GM21447 (cell line): Measurements from ENCODE around the gene DNAH12.
A peak's percentile ranks its signal among the peaks of the same experiment; 100 is the strongest.
"Not testable (repeated sequence)": the region's sequence is repeated elsewhere in the genome, so short reads cannot be mapped to it uniquely, and the experiment has no call there.

Experiments
- ATAC-seq: cut with Tn5 transposase; IDR thresholded peaks from one replicate; pipeline ENCODE4 v1.9.1; 2021; ENCODE audit not compliant: unreplicated experiment

DNAH12 gene

GRCh38 chr3:57423335-57423734 is 120.8 kb downstream of the DNAH12 start:
- no peak for ATAC-seq

DNA sequence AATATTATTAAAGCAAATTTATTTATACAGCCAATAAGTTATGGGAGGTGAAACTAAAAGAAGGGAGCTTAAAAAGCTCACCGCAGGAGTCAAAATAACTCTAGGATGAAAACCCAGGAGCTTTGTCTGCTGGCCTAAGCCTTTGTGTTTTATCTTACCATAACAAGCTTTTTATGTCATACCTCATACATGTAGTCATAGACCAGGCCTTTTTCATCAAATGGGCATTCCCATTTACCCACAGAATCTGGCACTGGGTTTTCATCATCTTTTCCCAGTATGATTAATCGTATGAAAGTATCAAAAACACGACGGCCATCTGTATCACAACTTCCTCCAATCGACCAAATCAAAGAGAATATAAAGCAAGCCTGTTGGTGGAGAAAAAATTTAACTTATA is 122.8 kb downstream of the DNAH12 start:
- no peak for ATAC-seq

GRCh38 chr3:57420001-57420400 is 124.1 kb downstream of the DNAH12 start:
- ATAC-seq, result no peak

DNA sequence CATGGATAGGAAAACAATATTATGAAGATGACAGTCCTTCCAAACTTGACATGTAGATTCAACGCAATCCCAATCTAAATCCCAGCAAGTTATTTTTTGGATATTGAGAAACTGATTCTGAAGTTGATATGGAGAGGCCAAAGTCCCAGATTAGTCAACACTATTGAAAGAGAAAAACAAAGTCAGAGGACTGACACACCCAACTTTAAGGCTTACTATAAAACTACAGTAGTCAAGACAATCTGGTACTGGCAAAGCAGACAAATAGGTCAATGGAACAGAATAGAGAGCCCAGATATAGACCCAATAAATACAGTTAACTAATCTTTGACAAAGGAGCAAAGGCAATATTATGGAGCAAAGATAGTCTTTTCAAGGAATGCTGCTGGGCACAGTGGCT is 132.4 kb downstream of the DNAH12 start:
- no peak for ATAC-seq

- no peak for ATAC-seq
Observed at GRCh38 chr3:57409471-57409870, 134.7 kb downstream of the DNAH12 start.

DNA sequence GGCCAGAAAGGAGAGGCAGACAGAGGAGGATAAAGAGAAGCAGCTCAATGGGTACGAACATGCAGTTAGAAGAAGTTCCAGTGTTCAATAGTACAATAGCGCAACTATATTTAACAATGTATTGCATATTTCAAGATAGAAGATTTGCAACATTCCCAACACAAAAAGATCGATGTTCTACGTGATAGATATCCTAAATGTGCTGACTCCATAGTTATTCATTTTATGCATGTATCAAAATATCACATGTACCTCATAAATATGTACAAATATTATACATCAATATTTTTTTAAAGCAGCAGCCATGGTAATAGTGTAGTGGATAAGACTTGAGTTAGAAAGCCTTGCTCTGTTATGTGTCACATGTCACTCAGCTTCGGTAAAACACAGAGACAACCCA is 141.5 kb downstream of the DNAH12 start:
- no peak for ATAC-seq

DNA sequence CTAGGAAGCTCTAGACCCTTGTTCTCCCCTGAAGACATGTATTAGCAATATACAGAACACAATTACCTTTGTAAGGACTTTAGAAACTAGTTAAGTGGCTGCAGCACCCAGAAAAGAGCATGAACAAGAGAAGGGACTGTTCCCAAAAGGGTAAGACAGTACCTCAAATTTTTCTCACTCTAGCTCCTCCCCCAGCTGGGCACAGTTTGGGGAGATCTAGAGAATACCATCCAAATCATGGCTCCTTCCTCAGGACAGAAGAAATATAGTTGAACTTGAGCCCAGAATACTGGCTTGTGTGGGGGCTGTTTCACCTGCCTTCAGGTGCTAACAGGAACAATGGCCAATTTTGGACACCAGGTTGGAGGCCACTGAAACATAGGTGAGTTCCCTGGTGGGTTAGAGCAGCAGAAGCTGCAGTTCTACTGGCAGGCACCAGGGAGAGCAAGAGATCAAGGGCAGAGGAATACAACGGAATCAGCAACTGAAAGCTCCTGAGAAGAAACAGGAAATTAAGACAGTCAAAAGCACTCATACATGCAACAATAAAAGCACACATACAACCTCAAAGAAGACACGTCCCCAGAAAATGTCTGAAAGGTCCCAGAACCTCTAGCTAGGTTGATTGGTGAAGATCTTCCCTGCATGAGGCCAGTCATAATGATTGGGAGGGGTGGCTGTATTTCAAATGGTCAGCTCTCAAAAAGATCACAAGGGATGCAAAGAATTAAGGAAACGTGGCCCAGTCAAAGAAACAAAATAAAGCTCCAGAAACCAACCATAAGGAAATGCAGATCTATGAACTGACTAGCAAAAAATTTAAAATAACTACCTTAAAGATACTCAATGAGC is 146.7 kb downstream of the DNAH12 start:
- ATAC-seq, result peak; percentile 97

DNA sequence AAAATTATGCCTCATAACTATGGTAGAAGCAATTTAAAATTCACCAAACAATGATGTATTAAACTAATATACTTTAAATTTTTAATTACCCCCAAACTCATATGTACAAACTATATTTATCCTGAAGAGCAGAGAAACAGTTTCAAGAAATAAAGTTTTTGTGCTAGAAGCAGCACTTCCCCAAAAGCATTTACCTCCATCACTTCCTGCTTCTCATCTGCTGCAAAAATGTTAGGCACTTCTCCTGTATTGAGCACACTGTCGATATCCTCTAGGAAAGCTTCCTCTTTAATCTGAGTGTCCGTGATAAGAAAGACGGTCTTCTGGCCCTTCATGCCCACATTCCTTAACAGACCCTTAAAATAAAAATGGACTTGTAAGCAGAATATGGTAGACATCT is 150.2 kb downstream of the DNAH12 start:
- ATAC-seq, result no peak

GRCh38 chr3:57391767-57392166 is 152.4 kb downstream of the DNAH12 start:
- no peak for ATAC-seq

DNA sequence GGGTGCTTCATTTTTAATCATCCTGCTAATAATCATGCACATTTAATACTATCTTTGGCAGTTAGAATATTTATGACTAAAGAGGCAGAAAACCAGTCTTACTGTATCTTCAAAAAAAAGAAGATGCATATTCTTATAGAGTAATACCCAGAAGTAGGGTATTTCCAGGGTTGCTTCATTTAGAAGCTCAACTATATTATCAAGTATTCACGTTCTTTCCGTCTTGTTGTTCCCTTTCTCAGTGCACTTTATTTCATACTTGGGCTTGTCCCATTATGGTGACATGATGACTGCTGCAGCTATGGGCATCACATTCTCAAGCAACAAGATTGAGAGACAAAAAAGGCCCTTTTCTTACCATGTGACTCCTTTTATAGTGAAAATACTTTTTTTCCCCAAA is 154.9 kb downstream of the DNAH12 start:
- no peak for ATAC-seq

DNA sequence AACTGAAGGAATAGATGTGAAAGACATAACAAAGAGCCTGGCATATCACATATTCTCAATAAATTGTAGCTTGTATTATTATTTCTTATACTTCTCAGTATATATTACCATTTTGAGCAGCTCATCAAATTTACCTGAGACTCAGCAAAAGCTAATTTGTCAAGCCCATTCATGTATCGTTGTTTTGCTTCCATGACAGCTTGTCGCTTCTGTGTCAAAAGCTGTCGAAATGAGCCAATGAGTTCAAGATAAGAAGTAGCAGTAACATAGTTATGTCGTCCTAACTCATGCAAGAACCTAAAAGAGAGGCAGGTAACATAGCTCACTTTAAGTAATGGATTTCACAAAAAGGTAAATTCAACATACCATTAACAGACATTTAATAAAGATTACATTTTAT is 157.8 kb downstream of the DNAH12 start:
- ATAC-seq, result no peak

DNA sequence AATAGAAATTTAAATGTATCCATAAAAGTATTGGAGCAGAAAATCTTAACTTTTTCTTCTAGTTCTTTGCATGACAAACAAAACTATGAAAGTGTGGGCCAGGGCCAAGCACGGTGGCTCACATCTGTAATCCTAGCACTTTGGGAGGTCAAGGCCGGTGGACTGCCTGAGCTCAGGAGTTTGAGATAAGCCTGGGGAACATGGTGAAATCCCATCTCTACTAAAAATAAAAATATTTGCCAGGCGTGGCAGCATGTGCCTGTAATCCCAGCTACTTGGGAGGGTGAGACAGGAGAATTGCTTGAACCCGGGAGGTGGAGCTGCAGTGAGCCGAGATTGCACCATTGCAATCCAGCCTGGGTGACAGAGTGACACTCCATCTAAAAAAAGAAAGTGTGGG is 158.6 kb downstream of the DNAH12 start:
- no peak for ATAC-seq

DNA sequence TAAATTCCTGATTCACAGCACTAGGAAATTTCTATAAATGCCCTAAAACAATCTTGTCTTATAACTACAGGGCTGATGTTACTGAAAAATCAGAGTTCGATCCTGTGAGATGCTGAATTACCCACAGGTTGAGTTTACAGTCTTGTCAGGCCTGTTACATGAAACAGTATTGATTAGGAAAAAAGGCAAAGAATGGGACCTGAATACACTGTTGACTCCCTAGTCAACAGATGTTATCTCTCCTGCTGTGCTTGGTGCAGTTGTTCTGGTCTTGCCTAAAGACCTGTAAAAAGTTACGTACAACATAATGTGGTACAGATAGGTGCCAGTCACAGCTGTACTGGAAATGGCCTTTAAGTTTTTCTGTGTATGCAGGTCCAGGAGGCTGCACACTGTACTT is 160.3 kb downstream of the DNAH12 start:
- no peak for ATAC-seq

- no peak for ATAC-seq
Observed at GRCh38 chr3:57383406-57383805, 160.7 kb downstream of the DNAH12 start.

- no peak for ATAC-seq
Observed at GRCh38 chr3:57382933-57383332, 161.2 kb downstream of the DNAH12 start.

GRCh38 chr3:57370341-57370740 is 173.8 kb downstream of the DNAH12 start:
- ATAC-seq, result no peak

GRCh38 chr3:57365089-57365488 is 179.1 kb downstream of the DNAH12 start:
- not testable (repeated sequence) for ATAC-seq

DNA sequence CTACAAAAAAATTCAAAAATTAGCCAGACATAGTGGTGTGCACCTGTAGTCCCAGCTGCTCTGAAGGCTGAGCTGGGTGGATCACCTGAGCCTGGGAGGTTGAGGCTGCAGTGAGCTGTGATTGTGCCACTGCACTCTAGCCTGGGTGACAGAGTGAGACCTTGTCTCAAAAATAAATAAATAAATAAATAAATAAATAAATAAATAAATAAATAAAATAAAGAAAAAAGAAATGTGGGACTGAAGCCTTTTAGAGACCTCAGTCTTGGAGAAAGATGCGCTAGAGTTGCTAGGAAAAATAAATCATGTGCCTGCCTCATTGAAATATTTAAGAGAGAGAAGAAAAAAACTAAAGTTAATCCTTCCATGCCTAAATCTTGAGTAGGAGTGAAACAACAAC is 187.9 kb downstream of the DNAH12 start:
- ATAC-seq, result not testable (repeated sequence)

DNA sequence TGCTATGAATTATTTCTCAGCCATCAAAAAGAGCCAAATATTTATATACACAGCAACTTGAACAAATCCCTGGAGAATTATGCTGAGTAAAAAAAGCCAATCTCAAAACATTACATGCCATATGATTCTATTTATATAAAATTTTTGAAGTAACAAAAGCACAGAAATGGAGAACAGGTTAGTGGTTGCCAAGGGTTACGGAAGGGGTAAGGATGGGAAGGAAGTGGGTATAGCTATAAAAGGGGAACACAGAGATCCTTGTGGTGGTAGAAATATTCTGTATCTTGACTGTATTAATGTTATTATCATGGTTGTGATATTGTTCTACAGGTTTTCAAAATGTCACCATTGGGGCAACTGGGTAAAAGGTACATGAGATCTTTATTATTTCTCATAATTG is 189.4 kb downstream of the DNAH12 start:
- no peak for ATAC-seq

- no peak for ATAC-seq
Observed at GRCh38 chr3:57350271-57350670, 193.9 kb downstream of the DNAH12 start.

GRCh38 chr3:57339071-57339642 is 205.0 kb downstream of the DNAH12 start:
- ATAC-seq, result not testable (repeated sequence)

DNA sequence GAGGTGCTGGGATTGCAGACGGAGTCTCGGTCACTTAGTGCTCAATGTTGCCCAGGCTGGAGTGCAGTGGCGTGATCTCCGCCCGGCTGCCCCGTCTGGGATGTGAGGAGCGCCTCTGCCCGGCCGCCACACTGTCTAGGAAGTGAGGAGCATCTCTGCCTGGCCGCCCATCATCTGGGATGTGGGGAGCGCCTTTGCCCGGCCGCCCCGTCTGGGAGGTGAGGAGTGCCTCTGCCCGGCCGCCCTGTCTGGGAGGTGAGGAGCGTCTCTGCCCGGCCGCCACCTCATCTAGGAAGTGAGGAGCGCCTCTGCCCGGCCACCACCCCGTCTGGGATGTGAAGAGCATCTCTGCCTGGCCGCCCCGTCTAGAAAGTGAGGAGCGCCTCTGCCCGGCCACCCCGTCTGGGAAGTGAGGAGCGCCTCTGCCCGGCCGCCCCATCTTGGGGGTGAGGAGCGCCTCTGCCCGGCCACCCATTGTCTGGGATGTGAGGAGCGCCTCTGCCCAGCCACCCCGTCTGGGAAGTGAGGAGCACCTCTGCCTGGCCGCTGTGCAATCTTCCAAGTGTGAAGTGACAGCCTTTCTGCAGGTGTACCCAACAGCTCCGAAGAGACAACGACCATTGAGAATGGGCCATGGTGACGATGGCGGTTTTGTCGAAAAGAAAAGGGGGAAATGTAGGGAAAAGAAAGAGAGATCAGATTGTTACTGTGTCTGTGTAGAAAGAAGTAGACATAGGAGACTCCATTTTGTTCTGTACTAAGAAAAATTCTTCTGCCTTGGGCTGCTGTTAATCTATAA is 205.7 kb downstream of the DNAH12 start:
- not testable (repeated sequence) for ATAC-seq
